MM.1S (cell line): ENCODE data around the gene MTHFD1.
"Not testable (repeated sequence)": the region's sequence is repeated elsewhere in the genome, so short reads cannot be mapped to it uniquely, and the experiment has no call there.

Source experiments
- DNase-seq: peaks from one replicate; pipeline ENCODE4 v3.0.0-alpha.2; 2015
- H2AFZ ChIP-seq: fragments of 300-600 bp; sonication (generic); 2 replicates; pipeline ENCODE4 v1.6.0; 2016; ENCODE audit warnings: antibody characterized with exemption, low read length
- H3F3A ChIP-seq: fragments of 300-600 bp; sonication (generic); 2 replicates; pipeline ENCODE4 v1.6.1; 2016; ENCODE audit warnings: mild to moderate bottlenecking, antibody characterized with exemption, low read length, moderate library complexity, mixed read lengths; ENCODE audit not compliant: insufficient read depth
- H3K27ac ChIP-seq: fragments of 300-600 bp; sonication (generic); 2 replicates; pipeline ENCODE4 v1.5.1; 2016; ENCODE audit warnings: mild to moderate bottlenecking, low read length
- H3K27me3 ChIP-seq: fragments of 300-600 bp; sonication (generic); replicated peaks from 2 replicates; pipeline ENCODE4 v1.6.0; 2016; ENCODE audit warnings: low read length; ENCODE audit not compliant: insufficient read depth
- H3K36me3 ChIP-seq: fragments of 300-600 bp; sonication (generic); replicated peaks from 2 replicates; pipeline ENCODE4 v1.6.1; 2016; ENCODE audit warnings: mild to moderate bottlenecking, low read length, mixed read lengths; ENCODE audit not compliant: insufficient read depth
- H3K4me1 ChIP-seq: fragments of 300-600 bp; sonication (generic); 2 replicates; pipeline ENCODE4 v1.6.1; 2016; ENCODE audit warnings: low read length, mixed read lengths
- H3K4me2 ChIP-seq: fragments of 300-600 bp; sonication (generic); 2 replicates; pipeline ENCODE4 v1.6.0; 2016; ENCODE audit warnings: low read depth, low read length
- H3K4me3 ChIP-seq: fragments of 300-600 bp; sonication (generic); 2 replicates; pipeline ENCODE4 v1.5.1; 2016; ENCODE audit warnings: low read length, mixed read lengths
- H3K79me2 ChIP-seq: fragments of 300-600 bp; sonication (generic); 2 replicates; pipeline ENCODE4 v1.6.1; 2016; ENCODE audit warnings: mixed run types, low read length, mixed read lengths
- H3K9ac ChIP-seq: fragments of 300-600 bp; sonication (generic); 2 replicates; pipeline ENCODE4 v1.6.1; 2016; ENCODE audit warnings: low read length, mixed read lengths
- H3K9me2 ChIP-seq: fragments of 300-600 bp; sonication (generic); replicated peaks from 2 replicates; pipeline ENCODE4 v1.6.1; 2016; ENCODE audit warnings: mild to moderate bottlenecking, low read length, mixed read lengths; ENCODE audit not compliant: insufficient read depth
- H3K9me3 ChIP-seq: fragments of 300-600 bp; sonication (generic); replicated peaks from 2 replicates; pipeline ENCODE4 v1.6.1; 2016; ENCODE audit warnings: mild to moderate bottlenecking, low read length, mixed read lengths; ENCODE audit not compliant: insufficient read depth
- H4K20me1 ChIP-seq: fragments of 300-600 bp; sonication (generic); 2 replicates; pipeline ENCODE4 v1.6.1; 2016; ENCODE audit warnings: mild to moderate bottlenecking, low read length, moderate library complexity, mixed read lengths; ENCODE audit not compliant: insufficient read depth
- EZH2 ChIP-seq: fragments of 300-600 bp; sonication (generic); optimal IDR thresholded peaks from 2 replicates; pipeline ENCODE3; 2017; ENCODE audit warnings: low read depth, mild to moderate bottlenecking, antibody characterized with exemption, low read length, mixed read lengths
- EZH2phosphoT487 ChIP-seq: fragments of 300-600 bp; sonication (generic); IDR thresholded peaks from 2 replicates; pipeline ENCODE4 v1.6.1; 2018; ENCODE audit warnings: antibody characterized with exemption, low read length
- TF ChIP-seq, protein P1 (sequence below): fragments of 300-600 bp; sonication (generic); IDR thresholded peaks from 2 replicates; pipeline ENCODE4 v1.5.1; 2016; ENCODE audit warnings: antibody characterized with exemption, low read length, mixed read lengths

MTHFD1 gene

DNA sequence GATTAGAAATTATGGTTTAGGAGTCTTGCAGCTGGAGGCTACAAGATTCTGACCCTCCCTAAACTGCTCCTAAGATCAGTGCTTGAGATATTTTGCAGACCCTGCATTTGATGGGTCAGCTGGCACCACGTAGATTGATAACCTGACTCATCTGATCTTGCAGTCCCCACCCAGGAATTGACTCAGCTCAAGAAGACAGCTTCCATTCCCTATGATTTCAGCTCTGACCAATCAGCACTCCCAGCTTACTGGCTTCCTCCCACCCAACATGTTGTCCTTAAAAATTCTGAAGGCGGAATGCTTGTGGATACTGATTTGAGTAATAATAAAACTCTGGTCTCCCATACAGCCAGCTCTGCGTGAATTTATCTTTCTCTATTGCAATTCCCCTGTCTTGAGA lies 23.2 kb upstream of the MTHFD1 start:
- Histone ChIP-seq H3K4me3 (no peak overlapping the region), H4K20me1 (no peaks in the 10 kb centered on the region), H3K4me1 (no peaks in the 10 kb centered on the region), H3K9ac (no peak overlapping the region), H3K27ac (no peak overlapping the region), H3K79me2 (no peaks in the 10 kb centered on the region), H3K4me2 (no peak overlapping the region), H3F3A (no peaks in the 10 kb centered on the region), H2AFZ (no peak overlapping the region), H3K9me2 (no peaks in the 10 kb centered on the region), H3K27me3 (no peaks in the 10 kb centered on the region), H3K9me3 (no peaks in the 10 kb centered on the region), H3K36me3 (no peaks in the 10 kb centered on the region)
- no peak for DNase-seq
- no peak for TF ChIP-seq EZH2phosphoT487
- TF ChIP-seq, protein P1, sequence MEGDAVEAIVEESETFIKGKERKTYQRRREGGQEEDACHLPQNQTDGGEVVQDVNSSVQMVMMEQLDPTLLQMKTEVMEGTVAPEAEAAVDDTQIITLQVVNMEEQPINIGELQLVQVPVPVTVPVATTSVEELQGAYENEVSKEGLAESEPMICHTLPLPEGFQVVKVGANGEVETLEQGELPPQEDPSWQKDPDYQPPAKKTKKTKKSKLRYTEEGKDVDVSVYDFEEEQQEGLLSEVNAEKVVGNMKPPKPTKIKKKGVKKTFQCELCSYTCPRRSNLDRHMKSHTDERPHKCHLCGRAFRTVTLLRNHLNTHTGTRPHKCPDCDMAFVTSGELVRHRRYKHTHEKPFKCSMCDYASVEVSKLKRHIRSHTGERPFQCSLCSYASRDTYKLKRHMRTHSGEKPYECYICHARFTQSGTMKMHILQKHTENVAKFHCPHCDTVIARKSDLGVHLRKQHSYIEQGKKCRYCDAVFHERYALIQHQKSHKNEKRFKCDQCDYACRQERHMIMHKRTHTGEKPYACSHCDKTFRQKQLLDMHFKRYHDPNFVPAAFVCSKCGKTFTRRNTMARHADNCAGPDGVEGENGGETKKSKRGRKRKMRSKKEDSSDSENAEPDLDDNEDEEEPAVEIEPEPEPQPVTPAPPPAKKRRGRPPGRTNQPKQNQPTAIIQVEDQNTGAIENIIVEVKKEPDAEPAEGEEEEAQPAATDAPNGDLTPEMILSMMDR = no peak
- no peak for TF ChIP-seq EZH2

DNA sequence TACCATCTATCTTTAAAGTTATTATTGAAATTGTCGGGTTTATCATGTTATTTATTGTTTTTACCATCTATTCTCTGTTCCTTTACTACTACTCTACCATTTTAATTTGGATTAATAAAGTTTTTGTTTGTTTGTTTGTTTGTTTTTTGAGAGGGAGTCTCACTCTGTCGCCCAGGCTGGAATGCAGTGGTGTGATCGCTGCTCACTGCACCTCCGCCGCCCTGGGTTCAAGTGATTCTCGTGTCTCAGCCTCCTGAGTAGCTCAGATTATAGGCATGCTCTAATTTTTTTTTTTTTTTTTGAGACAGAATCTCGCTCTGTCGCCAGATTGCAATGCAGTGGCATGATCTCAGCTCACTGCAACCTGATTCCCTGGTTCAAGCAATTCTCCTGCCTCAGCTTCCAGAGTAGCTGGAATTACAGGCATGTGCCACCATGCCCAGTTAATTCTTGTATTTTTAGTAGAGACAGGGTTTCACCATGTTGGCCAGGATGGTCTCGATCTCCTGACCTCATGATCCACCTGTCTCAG lies 22.7 kb upstream of the MTHFD1 start:
- H3K36me3 ChIP-seq, H3K9ac ChIP-seq, H3K27ac ChIP-seq, H3F3A ChIP-seq, H2AFZ ChIP-seq, H3K4me1 ChIP-seq, H3K9me2 ChIP-seq, H3K79me2 ChIP-seq, H3K9me3 ChIP-seq, DNase-seq, H3K4me3 ChIP-seq, H4K20me1 ChIP-seq, H3K27me3 ChIP-seq, H3K4me2 ChIP-seq: not testable (repeated sequence)

DNA sequence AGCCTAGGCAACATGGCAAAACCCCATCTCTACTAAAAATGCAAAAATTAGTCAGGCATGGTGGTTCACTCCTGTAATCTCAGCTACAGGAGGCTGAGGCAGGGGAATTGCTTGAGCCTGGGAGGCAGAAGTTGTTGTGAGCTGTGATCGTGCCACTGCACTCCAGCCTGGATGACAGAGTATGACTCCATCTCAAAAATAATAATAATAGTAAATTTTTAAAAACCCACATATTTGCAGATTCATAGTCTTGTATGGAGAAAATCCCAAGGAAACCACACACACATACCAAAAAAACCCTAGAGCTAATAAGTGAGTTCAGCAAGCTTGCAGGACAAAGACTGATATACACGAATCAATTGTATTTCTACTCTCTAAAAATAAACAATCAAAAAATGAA lies 19.0 kb upstream of the MTHFD1 start:
- Histone ChIP-seq H3K79me2 (no peaks in the 10 kb centered on the region), H3K4me2 (no peak overlapping the region), H3K4me3 (no peak overlapping the region), H3K9ac (no peak overlapping the region), H3K9me2 (no peaks in the 10 kb centered on the region), H3K4me1 (no peaks in the 10 kb centered on the region), H3F3A (no peaks in the 10 kb centered on the region), H2AFZ (no peak overlapping the region), H3K27me3 (no peaks in the 10 kb centered on the region), H3K27ac (no peak overlapping the region), H4K20me1 (no peaks in the 10 kb centered on the region), H3K9me3 (no peaks in the 10 kb centered on the region), H3K36me3 (no peaks in the 10 kb centered on the region)
- DNase-seq = no peak
- TF ChIP-seq EZH2 = no peak
- TF ChIP-seq, protein P1 = no peak
- no peak for TF ChIP-seq EZH2phosphoT487

DNA sequence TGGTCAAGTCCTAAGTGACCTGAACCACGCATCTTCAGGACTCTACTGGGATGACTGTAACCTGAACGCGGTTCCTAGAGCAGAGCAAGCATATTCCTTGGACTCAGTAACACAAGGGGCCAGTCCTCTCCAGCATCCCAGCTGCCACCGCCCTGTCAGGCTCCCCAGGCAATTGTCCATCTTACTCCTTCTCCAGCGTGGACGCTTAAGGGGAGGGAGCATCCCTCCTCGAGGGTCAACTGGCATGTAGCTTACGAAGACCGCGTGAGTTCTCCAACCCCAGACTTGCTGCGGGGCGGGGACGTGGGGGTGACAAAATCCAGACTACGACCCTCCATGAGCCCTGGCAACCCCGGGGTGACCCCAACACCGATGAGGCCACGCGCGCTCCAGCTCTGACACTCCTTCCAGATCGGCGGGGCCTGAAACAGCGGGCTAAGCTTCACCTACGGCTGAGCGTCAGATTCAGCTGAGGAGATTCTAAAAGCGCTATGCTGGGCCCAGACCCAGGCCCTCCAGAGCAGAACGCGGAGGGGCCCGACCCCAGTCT lies 846 bp upstream of the MTHFD1 start:
- H3K9me2 ChIP-seq = no peaks in the 10 kb centered on the region
- H3K9me3 ChIP-seq = no peaks in the 10 kb centered on the region
- no peaks in the 10 kb centered on the region for H3K4me1 ChIP-seq
- H2AFZ ChIP-seq = peak overlapping the region; percentile 67
- H3F3A ChIP-seq = no peaks in the 10 kb centered on the region
- H3K27ac ChIP-seq = peak overlapping the region; percentile 58; the same call in 1 of the 2 replicates
- peak overlapping the region; percentile 65 for H3K4me2 ChIP-seq
- no peaks in the 10 kb centered on the region for H4K20me1 ChIP-seq
- H3K79me2 ChIP-seq = peaks cover 38% of the 10 kb centered on the region
- TF ChIP-seq, protein P1 = no peak
- TF ChIP-seq EZH2phosphoT487 (no peak), EZH2 (no peak)
- H3K9ac ChIP-seq = peak overlapping the region; percentile 87
- H3K4me3 ChIP-seq = peak overlapping the region; percentile 86
- no peak for DNase-seq
- no peaks in the 10 kb centered on the region for H3K27me3 ChIP-seq
- no peaks in the 10 kb centered on the region for H3K36me3 ChIP-seq
